Fibroblast of mammary gland (primary cell): ENCODE data around the gene PDZRN4.

Experiments
- DNase-seq: peaks from one replicate; pipeline ENCODE4 v3.0.0-alpha.2; 2010; ENCODE audit warnings: low read depth
- H3K4me3 ChIP-seq: 2 replicates; pipeline ENCODE4 v1.5.1; 2011; ENCODE audit warnings: low read depth, mild to moderate bottlenecking, low read length, moderate library complexity; ENCODE audit not compliant: control insufficient read depth
- CTCF ChIP-seq: conservative IDR thresholded peaks from 2 replicates; pipeline ENCODE4 v1.5.1; 2011; ENCODE audit warnings: low read depth, low read length, inconsistent platforms; ENCODE audit not compliant: control insufficient read depth, insufficient read depth

PDZRN4 gene

GRCh38 chr12:41452838-41453407 is 264.8 kb downstream of the PDZRN4 start:
- no peak overlapping the region for H3K4me3 ChIP-seq
- TF ChIP-seq CTCF = no peak
- no peak for DNase-seq

GRCh38 chr12:41453409-41453808 is 265.3 kb downstream of the PDZRN4 start:
- DNase-seq = no peak
- H3K4me3 ChIP-seq = no peak overlapping the region
- no peak for TF ChIP-seq CTCF

- H3K4me3 ChIP-seq = no peak overlapping the region
- DNase-seq = no peak
- no peak for TF ChIP-seq CTCF
Observed at GRCh38 chr12:41459111-41459905, 271.2 kb downstream of the PDZRN4 start.

GRCh38 chr12:41459906-41460214 is 271.7 kb downstream of the PDZRN4 start:
- TF ChIP-seq CTCF = no peak
- H3K4me3 ChIP-seq = no peak overlapping the region
- no peak for DNase-seq

GRCh38 chr12:41460906-41461305 is 272.8 kb downstream of the PDZRN4 start:
- no peak overlapping the region for H3K4me3 ChIP-seq
- TF ChIP-seq CTCF = no peak
- no peak for DNase-seq

GRCh38 chr12:41462312-41462711 is 274.2 kb downstream of the PDZRN4 start:
- TF ChIP-seq CTCF = no peak
- H3K4me3 ChIP-seq = no peak overlapping the region
- no peak for DNase-seq
